Suprapubic skin (tissue), 4 donors: Measurements from ENCODE around the gene RSPO1. TPM values are rescaled to one million over a fixed set of nuclear protein-coding genes. Genes with fewer than 3 reads are reported as not detected.

ENCODE experiments used
- DNase-seq, 2 donors: peaks; one replicate each; pipeline ENCODE4 v3.0.0-alpha.2; 2019; ENCODE audit warnings: low spot score in 2 of 2
- H3K27ac ChIP-seq: fragments of 200-600 bp; sonication (generic); one replicate; pipeline ENCODE4 v1.5.1; 2019
- H3K27me3 ChIP-seq: fragments of 200-600 bp; sonication (generic); one replicate; pipeline ENCODE4 v1.5.1; 2019
- H3K36me3 ChIP-seq: fragments of 200-600 bp; sonication (generic); one replicate; pipeline ENCODE4 v1.5.1; 2019
- H3K4me1 ChIP-seq: fragments of 200-600 bp; sonication (generic); one replicate; pipeline ENCODE4 v1.5.1; 2019
- H3K4me3 ChIP-seq: fragments of 200-600 bp; sonication (generic); one replicate; pipeline ENCODE4 v1.5.1; 2019; ENCODE audit warnings: mild to moderate bottlenecking
- H3K9me3 ChIP-seq: fragments of 200-600 bp; sonication (generic); one replicate; pipeline ENCODE4 v1.5.1; 2019
- EP300 ChIP-seq: sonication (generic); formaldehyde crosslinking; IDR thresholded peaks from one replicate; pipeline ENCODE4 v1.6.1; 2017; ENCODE audit warnings: antibody characterized with exemption
- POLR2A ChIP-seq, 2 donors: fragments of 450-650 bp; IDR thresholded peaks; one replicate each; pipeline ENCODE4 v1.6.1; 2017; ENCODE audit warnings: antibody characterized with exemption in 2 of 2, mild to moderate bottlenecking in 2 of 2, moderate library complexity in 2 of 2
- POLR2AphosphoS5 ChIP-seq, 3 donors: sonication (generic); formaldehyde crosslinking; IDR thresholded peaks; one replicate each; pipeline ENCODE4 v1.6.1; 2017; ENCODE audit warnings: antibody characterized with exemption in 3 of 3
- WGBS: methylation state at CpG from one replicate; pipeline ENCODE4 v1.1.5; 2018; 5-methylcytosine and 5-hydroxymethylcytosine counted together
- total RNA-seq, 4 donors: library from RNA; depleted of rRNA; stranded (reverse); fragments of >200 nt; gene quantifications; one replicate each; pipeline ENCODE4 v1.1.0, GENCODE V29; 2016
- TF ChIP-seq, protein P1 (sequence below), 2 donors: fragments of 200-600 bp in 1 of 2; fragments of 450-650 bp in 1 of 2; sonication (generic) in 1 of 2; IDR thresholded peaks; one replicate each; pipeline ENCODE4 v1.5.1; 2016 to 2019; ENCODE audit warnings: antibody characterized with exemption in 2 of 2, mild to moderate bottlenecking in 1 of 2, moderate library complexity in 1 of 2

RSPO1 gene
- total RNA-seq, 4 donors from 2014 or later: 2.1 to 9.7 (median 6.7) TPM

- Histone ChIP-seq H3K4me3 (peak overlapping the region; percentile 40), H3K27ac (no peak overlapping the region), H3K27me3 (peaks cover 85% of the 10 kb centered on the region), H3K36me3 (no peaks in the 10 kb centered on the region), H3K4me1 (peaks cover 19% of the 10 kb centered on the region), H3K9me3 (no peaks in the 10 kb centered on the region)
- 14% methylated on average over 15 of the region's 26 CpGs for WGBS
- TF ChIP-seq EP300 (no peak), POLR2A (IDR thresholded peaks at IDR 0.05) (no peak), POLR2AphosphoS5 (IDR thresholded peaks at IDR 0.05) (no peak)
- TF ChIP-seq, protein P1, sequence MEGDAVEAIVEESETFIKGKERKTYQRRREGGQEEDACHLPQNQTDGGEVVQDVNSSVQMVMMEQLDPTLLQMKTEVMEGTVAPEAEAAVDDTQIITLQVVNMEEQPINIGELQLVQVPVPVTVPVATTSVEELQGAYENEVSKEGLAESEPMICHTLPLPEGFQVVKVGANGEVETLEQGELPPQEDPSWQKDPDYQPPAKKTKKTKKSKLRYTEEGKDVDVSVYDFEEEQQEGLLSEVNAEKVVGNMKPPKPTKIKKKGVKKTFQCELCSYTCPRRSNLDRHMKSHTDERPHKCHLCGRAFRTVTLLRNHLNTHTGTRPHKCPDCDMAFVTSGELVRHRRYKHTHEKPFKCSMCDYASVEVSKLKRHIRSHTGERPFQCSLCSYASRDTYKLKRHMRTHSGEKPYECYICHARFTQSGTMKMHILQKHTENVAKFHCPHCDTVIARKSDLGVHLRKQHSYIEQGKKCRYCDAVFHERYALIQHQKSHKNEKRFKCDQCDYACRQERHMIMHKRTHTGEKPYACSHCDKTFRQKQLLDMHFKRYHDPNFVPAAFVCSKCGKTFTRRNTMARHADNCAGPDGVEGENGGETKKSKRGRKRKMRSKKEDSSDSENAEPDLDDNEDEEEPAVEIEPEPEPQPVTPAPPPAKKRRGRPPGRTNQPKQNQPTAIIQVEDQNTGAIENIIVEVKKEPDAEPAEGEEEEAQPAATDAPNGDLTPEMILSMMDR (IDR thresholded peaks at IDR 0.05): no peak
- no peak for DNase-seq
Observed at GRCh38 chr1:37634992-37635902, 555 bp upstream of the RSPO1 start.

GRCh38 chr1:37633938-37634243 lies 801 bp downstream of the RSPO1 start:
- Histone ChIP-seq H3K4me1 (peaks cover 19% of the 10 kb centered on the region), H3K9me3 (no peaks in the 10 kb centered on the region), H3K27ac (no peak overlapping the region), H3K36me3 (no peaks in the 10 kb centered on the region), H3K27me3 (peaks cover 92% of the 10 kb centered on the region), H3K4me3 (peak overlapping the region; percentile 40)
- 0% methylated on average over 3 of the region's 20 CpGs for WGBS
- no peak for DNase-seq
- TF ChIP-seq POLR2AphosphoS5 (IDR thresholded peaks at IDR 0.05) (no peak), EP300 (no peak), POLR2A (IDR thresholded peaks at IDR 0.05) (no peak)
- TF ChIP-seq, protein P1 (IDR thresholded peaks at IDR 0.05): no peak

DNA sequence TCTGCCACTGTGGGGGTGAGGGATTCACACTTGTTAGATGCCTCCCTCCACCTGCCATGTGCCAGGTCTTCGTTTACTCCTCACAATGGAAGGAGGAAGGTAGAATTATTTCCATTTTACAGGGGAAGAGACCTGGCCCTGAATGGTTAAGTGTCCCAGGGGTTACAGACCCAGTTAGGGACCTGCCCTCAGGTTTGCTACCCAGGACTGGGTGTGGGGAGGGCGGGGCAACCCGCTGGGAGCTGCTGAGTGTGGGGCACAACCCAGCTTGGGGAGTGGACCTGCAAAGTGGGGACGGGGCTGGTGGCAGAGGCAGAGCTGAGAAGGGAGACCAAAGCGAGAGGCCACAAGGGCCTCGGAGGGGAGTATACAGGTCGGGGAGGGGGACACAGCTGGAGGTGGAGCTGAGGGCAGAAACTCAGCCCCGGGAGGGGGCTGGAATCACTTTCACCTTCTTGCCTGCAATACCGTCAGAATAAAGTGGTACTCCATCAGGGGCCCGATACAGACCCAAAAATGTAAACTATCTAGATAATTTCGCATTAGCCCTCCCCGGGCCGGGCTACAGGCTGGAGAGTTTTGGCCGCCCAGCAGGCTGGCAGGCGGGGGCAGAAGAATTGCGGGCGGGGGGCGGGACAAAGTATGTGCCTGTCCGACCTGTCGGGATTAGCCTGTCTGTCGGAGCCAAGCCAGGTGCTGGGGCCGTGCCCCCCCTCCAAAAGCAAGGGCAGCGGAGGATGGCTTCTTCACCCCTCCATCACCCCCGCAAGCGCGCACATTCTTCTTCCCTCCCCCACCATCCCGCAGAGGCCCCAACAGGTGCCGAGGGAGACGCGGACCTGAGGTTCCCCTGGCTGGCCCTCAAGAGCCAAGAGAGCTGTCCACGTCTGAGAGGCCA lies 1.4 kb downstream of the RSPO1 start:
- TF ChIP-seq, protein P1 (IDR thresholded peaks at IDR 0.05): no peak
- peaks cover 19% of the 10 kb centered on the region for H3K4me1 ChIP-seq
- 11% methylated on average over 22 of the region's 31 CpGs for WGBS
- no peak for DNase-seq
- no peak overlapping the region for H3K27ac ChIP-seq
- peaks cover 95% of the 10 kb centered on the region for H3K27me3 ChIP-seq
- H3K36me3 ChIP-seq: no peaks in the 10 kb centered on the region
- H3K9me3 ChIP-seq: no peaks in the 10 kb centered on the region
- peak overlapping the region; percentile 40 for H3K4me3 ChIP-seq

- no peak for DNase-seq
- peaks cover 90% of the 10 kb centered on the region for H3K27me3 ChIP-seq
- 48% methylated on average over 5 of the region's 5 CpGs for WGBS
Observed at GRCh38 chr1:37631036-37631435, 3.7 kb downstream of the RSPO1 start.

More at GRCh38 chr1:37631036-37631435, 3.7 kb downstream of the RSPO1 start:
- H3K36me3 ChIP-seq: no peaks in the 10 kb centered on the region
- TF ChIP-seq POLR2AphosphoS5 (IDR thresholded peaks at IDR 0.05): no peak
- TF ChIP-seq, protein P1 (IDR thresholded peaks at IDR 0.05): no peak
- TF ChIP-seq EP300: no peak
- TF ChIP-seq POLR2A (IDR thresholded peaks at IDR 0.05): no peak
- no peak overlapping the region for H3K4me3 ChIP-seq
- no peak overlapping the region for H3K27ac ChIP-seq
- H3K4me1 ChIP-seq: peaks cover 19% of the 10 kb centered on the region
- no peaks in the 10 kb centered on the region for H3K9me3 ChIP-seq
